C4-2B (cell line): ENCODE measurements around the gene PTPRJ.

Experiments
- CTCF ChIP-seq: fragments of 450-650 bp; conservative IDR thresholded peaks from 2 replicates; pipeline ENCODE4 v1.5.1; 2017; ENCODE audit warnings: mild to moderate bottlenecking
- ZFX ChIP-seq: fragments of 450-650 bp; IDR thresholded peaks from 2 replicates; pipeline ENCODE4 v1.6.1; 2017

- TF ChIP-seq CTCF: no peak
- TF ChIP-seq ZFX: no peak
Observed at GRCh38 chr11:48007677-48008076, 27.3 kb downstream of the PTPRJ start.
